Endodermal cell (in vitro differentiated cells): ENCODE results near the gene HOATZ. TPM values are rescaled to one million over a fixed set of nuclear protein-coding genes. Genes with fewer than 3 reads are reported as not detected.

ENCODE experiments used
- DNase-seq: peaks from one replicate; pipeline ENCODE4 v3.0.0-alpha.2; 2017
- H3K27ac ChIP-seq: 2 replicates; pipeline ENCODE4 v1.5.1; 2013; ENCODE audit warnings: mild to moderate bottlenecking, low read depth, low read length, moderate library complexity
- H3K27me3 ChIP-seq: 2 replicates; pipeline ENCODE4 v1.6.1; 2013; ENCODE audit warnings: mild to moderate bottlenecking, low read length, moderate library complexity; ENCODE audit not compliant: insufficient read depth, control insufficient read depth, poor library complexity, severe bottlenecking
- H3K36me3 ChIP-seq: 2 replicates; pipeline ENCODE4 v1.7.0; 2013; ENCODE audit warnings: mild to moderate bottlenecking, low read length, moderate library complexity; ENCODE audit not compliant: control insufficient read depth, insufficient read depth
- H3K4me1 ChIP-seq: one replicate; pipeline ENCODE4 v1.7.0; 2013; ENCODE audit warnings: low read length; ENCODE audit not compliant: control insufficient read depth, insufficient read depth
- H3K4me3 ChIP-seq: 2 replicates; pipeline ENCODE4 v1.5.1; 2013; ENCODE audit warnings: mild to moderate bottlenecking, low read length, moderate library complexity
- H3K9ac ChIP-seq: 2 replicates; pipeline ENCODE4 v1.6.1; 2013; ENCODE audit warnings: mild to moderate bottlenecking, low read length, moderate library complexity; ENCODE audit not compliant: poor library complexity, severe bottlenecking; ENCODE audit errors: extremely low read depth
- H3K9me3 ChIP-seq: 2 replicates; pipeline ENCODE4 v1.6.1; 2013; ENCODE audit warnings: mild to moderate bottlenecking, low read length, moderate library complexity; ENCODE audit not compliant: control insufficient read depth
- H3K27ac Mint-ChIP-seq: 2 replicates; pipeline ENCODE4 v1.8.0; 2020; ENCODE audit warnings: mixed read lengths
- H3K27me3 Mint-ChIP-seq: 2 replicates; pipeline ENCODE4 v1.8.0; 2021; ENCODE audit warnings: mild to moderate bottlenecking, mixed read lengths; ENCODE audit not compliant: insufficient read depth
- H3K36me3 Mint-ChIP-seq: 2 replicates; pipeline ENCODE4 v1.8.0; 2020; ENCODE audit warnings: low read depth, mixed read lengths
- H3K4me1 Mint-ChIP-seq: 2 replicates; pipeline ENCODE4 v1.8.0; 2020; ENCODE audit warnings: mixed read lengths
- H3K4me3 Mint-ChIP-seq: 2 replicates; pipeline ENCODE4 v1.8.0; 2020; ENCODE audit warnings: mild to moderate bottlenecking, moderate library complexity, mixed read lengths
- H3K9me3 Mint-ChIP-seq: 2 replicates; pipeline ENCODE4 v1.8.0; 2020; ENCODE audit warnings: mild to moderate bottlenecking, mixed read lengths
- CTCF ChIP-seq: fragments of 200-600 bp; sonication (generic); conservative IDR thresholded peaks from 2 replicates; pipeline ENCODE4 v1.5.0; 2021; ENCODE audit warnings: antibody characterized with exemption, mild to moderate bottlenecking
- WGBS, 2 experiments: methylation state at CpG; one replicate each; pipeline versions ENCODE4 v1.1.5 to v1.1.7; 2013; ENCODE audit warnings: missing lambda C conversion rate in 2 of 2, mixed read lengths in 1 of 2; ENCODE audit not compliant: insufficient coverage in 1 of 2, insufficient read length in 1 of 2; 5-methylcytosine and 5-hydroxymethylcytosine counted together
- total RNA-seq, 2 donors: library from RNA; stranded (reverse); fragmentation: NEBNext Ultra II Directional in 1 of 2; extraction: Animal tissue kit (Norgen Biotek cat#: 25700) in 1 of 2; gene quantifications; 2 replicates in 1 of 2; 3 replicates in 1 of 2; pipeline ENCODE4 v1.2.1, GENCODE V29; 2021

HOATZ gene
- total RNA-seq, 2 donors from 2014 or later: 0.89 TPM; not detected in 1

- no peaks in the 10 kb centered on the region for H3K36me3 Mint-ChIP-seq
- no peak overlapping the region for H3K9ac ChIP-seq
- H3K9me3 ChIP-seq: no peaks in the 10 kb centered on the region
- no peak for DNase-seq
- no peak overlapping the region for H3K27ac ChIP-seq
- H3K4me1 Mint-ChIP-seq: peaks cover 21% of the 10 kb centered on the region
- H3K9me3 Mint-ChIP-seq: no peaks in the 10 kb centered on the region
- H3K27me3 ChIP-seq: peaks cover 89% of the 10 kb centered on the region
- H3K27ac Mint-ChIP-seq: no peak overlapping the region
- H3K4me1 ChIP-seq: no peaks in the 10 kb centered on the region
- H3K27me3 Mint-ChIP-seq: peaks cover 71% of the 10 kb centered on the region
- H3K36me3 ChIP-seq: no peaks in the 10 kb centered on the region
- H3K4me3 ChIP-seq: no peak overlapping the region
- H3K4me3 Mint-ChIP-seq: no peak overlapping the region
- WGBS, 2 experiments: 86 to 100% methylated on average over 1 of the region's 1 CpG
- TF ChIP-seq CTCF: no peak
These were observed 12.0 kb upstream of the HOATZ start for GRCh38 chr11:111502611-111503010.

- Mint-ChIP-seq H3K27ac (no peak overlapping the region), H3K9me3 (no peaks in the 10 kb centered on the region), H3K36me3 (no peaks in the 10 kb centered on the region), H3K4me1 (peaks cover 10% of the 10 kb centered on the region), H3K27me3 (peaks cover 64% of the 10 kb centered on the region), H3K4me3 (no peak overlapping the region)
- H3K4me1 ChIP-seq: no peaks in the 10 kb centered on the region
- no peaks in the 10 kb centered on the region for H3K36me3 ChIP-seq
- no peak for TF ChIP-seq CTCF
- no peak overlapping the region for H3K9ac ChIP-seq
- DNase-seq: no peak
- WGBS, 2 experiments: 100% methylated on average over 1 of the region's 1 CpG; no CpG with 5 or more reads in 1 of the 2 experiments
- no peak overlapping the region for H3K27ac ChIP-seq
- no peaks in the 10 kb centered on the region for H3K9me3 ChIP-seq
- H3K4me3 ChIP-seq: no peak overlapping the region
- H3K27me3 ChIP-seq: peaks cover 66% of the 10 kb centered on the region
These were observed 4.3 kb upstream of the HOATZ start for GRCh38 chr11:111510311-111510710.

DNA sequence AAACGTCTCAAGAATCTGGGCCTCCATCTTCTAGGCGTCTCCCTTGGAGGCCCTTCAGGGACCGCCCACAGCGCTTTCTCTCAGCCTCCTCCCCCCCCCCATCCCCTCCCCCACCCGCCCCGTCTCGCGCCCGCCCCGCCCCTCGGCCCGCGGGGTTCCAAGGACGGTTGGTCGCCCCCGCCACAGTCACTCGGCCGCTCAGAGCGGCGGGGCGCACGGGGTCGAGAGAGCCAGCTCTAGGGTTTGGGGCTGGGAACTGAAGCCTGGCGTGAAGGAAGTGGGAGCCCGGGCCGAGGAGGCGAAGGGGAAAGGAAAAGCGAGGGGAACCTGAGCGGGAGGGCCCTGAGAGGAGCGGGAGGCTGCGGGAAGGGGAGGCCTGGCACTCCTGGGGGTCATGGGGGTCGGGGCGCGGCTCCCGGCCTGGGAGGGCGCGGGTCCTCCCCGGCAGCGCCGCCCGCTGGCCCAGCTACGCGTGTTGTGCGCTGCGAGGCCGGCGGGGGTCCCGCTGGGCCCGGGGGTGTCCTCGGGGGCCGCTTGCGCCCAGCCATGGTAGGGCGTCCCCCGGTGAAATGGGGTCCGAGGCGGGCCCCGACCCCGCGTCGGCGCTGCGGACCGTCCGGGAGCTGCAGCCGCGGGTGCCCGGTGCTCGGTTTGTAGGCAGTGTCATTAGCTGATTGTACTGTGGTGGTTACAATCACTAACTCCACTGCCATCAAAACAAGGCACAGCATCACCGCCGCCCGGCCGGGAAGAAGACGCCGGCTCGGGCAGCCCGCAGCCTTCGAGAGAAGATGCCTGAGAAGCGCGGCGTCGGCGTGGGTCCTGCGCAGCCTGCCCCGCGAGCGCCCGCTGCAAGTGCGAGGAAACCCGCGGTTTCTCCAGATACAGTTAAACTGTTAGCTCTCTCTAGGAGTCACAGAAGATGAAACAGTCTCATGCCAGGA, 2.0 kb upstream of the HOATZ start, which contains the start of gene BTG4:
Gene BTG4, minus strand, starts transcription at position 91 of the 944 bp plus-strand sequence. CDS start 13,610 bp downstream, outside the sequence.
- H3K4me1 ChIP-seq: peaks cover 6% of the 10 kb centered on the region
- H3K27ac Mint-ChIP-seq: no peak within 1 kb of the TSS
- peak; percentile 83 for DNase-seq
- peaks cover 13% of the 10 kb centered on the region for H3K4me1 Mint-ChIP-seq
- no peaks in the 10 kb centered on the region for H3K9me3 Mint-ChIP-seq
- H3K9ac ChIP-seq: no peak within 1 kb of the TSS
- H3K36me3 ChIP-seq: no peaks in the 10 kb centered on the region
- H3K27ac ChIP-seq: no peak within 1 kb of the TSS
- peak; percentile 59 for TF ChIP-seq CTCF
- H3K9me3 ChIP-seq: no peaks in the 10 kb centered on the region
- H3K4me3 Mint-ChIP-seq: peak within 1 kb of the TSS; percentile 63
- peaks cover 47% of the 10 kb centered on the region for H3K27me3 ChIP-seq
- H3K36me3 Mint-ChIP-seq: no peaks in the 10 kb centered on the region
- 4 to 5% methylated on average over 19 to 87 of the region's 90 CpGs for WGBS, 2 experiments
- peak within 1 kb of the TSS; percentile 46 for H3K4me3 ChIP-seq
- peaks cover 52% of the 10 kb centered on the region for H3K27me3 Mint-ChIP-seq
